ENCODE results near the gene TELO2. TPM values are rescaled to one million over a fixed set of nuclear protein-coding genes. Genes with fewer than 3 reads are reported as not detected.

TELO2 gene
- total and polyA plus RNA-seq, 4 donors, result 12.9 to 19.3 (median 16.2) TPM

GRCh38 chr16:1489077-1489476 lies 4.1 kb upstream of the TELO2 start:
- no peak overlapping the region for H3K9ac ChIP-seq (ENCODE audit: low read depth in 1 of 2, low read length in 2 of 2)
- no peak overlapping the region for H3K27ac ChIP-seq (ENCODE audit: low read depth in 1 of 2, low read length in 2 of 2)
- H3K4me1 ChIP-seq (ENCODE audit: control insufficient read depth in 4 of 4, insufficient read depth in 4 of 4, low read length in 3 of 4), result peaks cover 2 to 13% (median 10%) of the 10 kb centered on the region in 4 donors
- H3K27me3 ChIP-seq (ENCODE audit: control insufficient read depth in 4 of 4, insufficient read depth in 4 of 4, low read length in 3 of 4), result no peaks in the 10 kb centered on the region
- DNase-seq (ENCODE audit: low spot score), result no peak
- no peak overlapping the region for H3K4me3 ChIP-seq (ENCODE audit: low read depth in 1 of 3, low read length in 3 of 3)
- no peaks in the 10 kb centered on the region for H3K36me3 ChIP-seq (ENCODE audit: control insufficient read depth in 4 of 4, insufficient read depth in 3 of 4, low read depth in 1 of 4, low read length in 3 of 4)
- TF ChIP-seq MAX (IDR thresholded peaks at IDR 0.05) (no peak), TAF1 (conservative IDR thresholded peaks at IDR 0.05) (no peak), HNF4G (IDR thresholded peaks at IDR 0.05) (no peak), SP1 (IDR thresholded peaks at IDR 0.05) (no peak), EGR1 (IDR thresholded peaks at IDR 0.05; ENCODE audit: low read depth in 2 of 2) (no peak), YY1 (IDR thresholded peaks at IDR 0.05) (no peak), ATF3 (IDR thresholded peaks at IDR 0.05) (no peak), FOXA2 (IDR thresholded peaks at IDR 0.05) (no peak), HNF4A (conservative IDR thresholded peaks at IDR 0.05) (no peak), GABPA (IDR thresholded peaks at IDR 0.05 in 1 of 2, conservative IDR thresholded peaks at IDR 0.05 in 1 of 2) (no peak), JUND (IDR thresholded peaks at IDR 0.05) (no peak), NR2F2 (IDR thresholded peaks at IDR 0.05) (no peak), RAD21 (IDR thresholded peaks at IDR 0.05) (no peak)
- H3K9me3 ChIP-seq (ENCODE audit: control insufficient read depth in 4 of 4, low read length in 3 of 4), result no peaks in the 10 kb centered on the region
- 93% methylated on average over 12 of the region's 12 CpGs for WGBS

GRCh38 chr16:1491327-1491726 lies 1.8 kb upstream of the TELO2 start:
- Histone ChIP-seq H3K27me3 (ENCODE audit: control insufficient read depth in 4 of 4, insufficient read depth in 4 of 4, low read length in 3 of 4) (no peaks in the 10 kb centered on the region), H3K9ac (ENCODE audit: low read depth in 1 of 2, low read length in 2 of 2) (no peak overlapping the region), H3K27ac (ENCODE audit: low read depth in 1 of 2, low read length in 2 of 2) (no peak overlapping the region), H3K4me3 (ENCODE audit: low read depth in 1 of 3, low read length in 3 of 3) (no peak overlapping the region), H3K36me3 (ENCODE audit: control insufficient read depth in 4 of 4, insufficient read depth in 3 of 4, low read depth in 1 of 4, low read length in 3 of 4) (peaks cover 0 to 11% (median 6%) of the 10 kb centered on the region in 4 donors), H3K9me3 (ENCODE audit: control insufficient read depth in 4 of 4, low read length in 3 of 4) (no peaks in the 10 kb centered on the region), H3K4me1 (ENCODE audit: control insufficient read depth in 4 of 4, insufficient read depth in 4 of 4, low read length in 3 of 4) (peaks cover 9 to 22% (median 16%) of the 10 kb centered on the region in 4 donors)
- DNase-seq (ENCODE audit: low spot score), result no peak
- 91% methylated on average over 12 of the region's 12 CpGs for WGBS
- no peak for TF ChIP-seq HNF4A (conservative IDR thresholded peaks at IDR 0.05)
- no peak for TF ChIP-seq ATF3 (IDR thresholded peaks at IDR 0.05)
- no peak for TF ChIP-seq HNF4G (IDR thresholded peaks at IDR 0.05)
- no peak for TF ChIP-seq YY1 (IDR thresholded peaks at IDR 0.05)
- no peak for TF ChIP-seq TAF1 (conservative IDR thresholded peaks at IDR 0.05)
- no peak for TF ChIP-seq NR2F2 (IDR thresholded peaks at IDR 0.05)
- no peak for TF ChIP-seq CTCF (IDR thresholded peaks at IDR 0.05; ENCODE audit: low read depth, low read length, missing input control)
- TF ChIP-seq MAX (IDR thresholded peaks at IDR 0.05), result no peak
- no peak for TF ChIP-seq RXRA (IDR thresholded peaks at IDR 0.05)
- no peak for TF ChIP-seq EGR1 (IDR thresholded peaks at IDR 0.05; ENCODE audit: low read depth in 2 of 2)
- no peak for TF ChIP-seq GABPA (IDR thresholded peaks at IDR 0.05 in 1 of 2, conservative IDR thresholded peaks at IDR 0.05 in 1 of 2)
- TF ChIP-seq FOXA1 (IDR thresholded peaks at IDR 0.05), result no peak
- TF ChIP-seq RAD21 (IDR thresholded peaks at IDR 0.05), result no peak
- no peak for TF ChIP-seq SP1 (IDR thresholded peaks at IDR 0.05)
- no peak for TF ChIP-seq JUND (IDR thresholded peaks at IDR 0.05)
- TF ChIP-seq ZBTB33 (IDR thresholded peaks at IDR 0.05), result no peak
- no peak for TF ChIP-seq REST (IDR thresholded peaks at IDR 0.05)
- TF ChIP-seq FOXA2 (IDR thresholded peaks at IDR 0.05), result no peak
